GM12801 (cell line): ENCODE measurements around the gene MTHFD2.

Experiments used
- TF ChIP-seq, protein P1 (sequence below): IDR thresholded peaks from one replicate; pipeline ENCODE4 v1.5.1; 2011; ENCODE audit warnings: control low read depth; ENCODE audit not compliant: insufficient read length; ENCODE audit errors: extremely low read depth

The MTHFD2 gene

DNA sequence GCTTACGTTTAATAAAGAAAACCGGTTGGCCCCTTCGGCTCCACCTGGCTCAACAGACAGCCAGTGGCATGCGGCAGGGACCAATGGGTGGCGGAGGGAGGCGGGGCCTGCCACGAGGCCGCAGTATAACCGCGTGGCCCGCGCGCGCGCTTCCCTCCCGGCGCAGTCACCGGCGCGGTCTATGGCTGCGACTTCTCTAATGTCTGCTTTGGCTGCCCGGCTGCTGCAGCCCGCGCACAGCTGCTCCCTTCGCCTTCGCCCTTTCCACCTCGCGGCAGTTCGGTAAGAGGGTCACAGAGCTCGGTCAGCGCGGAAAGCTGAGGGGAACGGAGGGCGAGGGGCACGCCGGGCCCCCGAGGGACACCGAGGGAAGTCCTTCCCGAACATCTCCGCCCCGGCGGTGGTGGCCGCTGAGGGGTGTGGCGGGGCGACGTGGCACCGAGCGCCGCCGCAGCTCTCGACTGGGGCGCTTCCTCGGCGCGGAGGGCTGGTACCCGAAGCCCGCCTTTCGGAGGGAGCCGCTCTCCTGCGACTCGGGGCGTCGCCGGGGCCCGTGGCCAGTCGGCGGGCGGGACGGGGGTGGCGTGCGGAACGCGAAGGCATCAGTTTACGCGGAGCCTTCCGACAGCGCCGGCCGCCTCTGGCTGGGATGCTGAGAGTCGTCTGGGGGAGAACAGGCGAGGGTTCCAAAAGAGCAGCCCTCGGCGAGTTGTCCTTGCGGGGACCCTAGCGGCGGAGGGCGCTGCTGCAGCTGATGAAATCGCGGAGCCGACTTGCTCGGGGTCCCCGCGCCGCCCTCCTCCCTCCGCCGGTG, at the start of gene MTHFD2:
Gene MTHFD2 (plus strand): TSS at position 155 of the 814 bp plus-strand sequence. CDS start 27 bp downstream, at position 182.
- TF ChIP-seq, protein P1, sequence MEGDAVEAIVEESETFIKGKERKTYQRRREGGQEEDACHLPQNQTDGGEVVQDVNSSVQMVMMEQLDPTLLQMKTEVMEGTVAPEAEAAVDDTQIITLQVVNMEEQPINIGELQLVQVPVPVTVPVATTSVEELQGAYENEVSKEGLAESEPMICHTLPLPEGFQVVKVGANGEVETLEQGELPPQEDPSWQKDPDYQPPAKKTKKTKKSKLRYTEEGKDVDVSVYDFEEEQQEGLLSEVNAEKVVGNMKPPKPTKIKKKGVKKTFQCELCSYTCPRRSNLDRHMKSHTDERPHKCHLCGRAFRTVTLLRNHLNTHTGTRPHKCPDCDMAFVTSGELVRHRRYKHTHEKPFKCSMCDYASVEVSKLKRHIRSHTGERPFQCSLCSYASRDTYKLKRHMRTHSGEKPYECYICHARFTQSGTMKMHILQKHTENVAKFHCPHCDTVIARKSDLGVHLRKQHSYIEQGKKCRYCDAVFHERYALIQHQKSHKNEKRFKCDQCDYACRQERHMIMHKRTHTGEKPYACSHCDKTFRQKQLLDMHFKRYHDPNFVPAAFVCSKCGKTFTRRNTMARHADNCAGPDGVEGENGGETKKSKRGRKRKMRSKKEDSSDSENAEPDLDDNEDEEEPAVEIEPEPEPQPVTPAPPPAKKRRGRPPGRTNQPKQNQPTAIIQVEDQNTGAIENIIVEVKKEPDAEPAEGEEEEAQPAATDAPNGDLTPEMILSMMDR: no peak

DNA sequence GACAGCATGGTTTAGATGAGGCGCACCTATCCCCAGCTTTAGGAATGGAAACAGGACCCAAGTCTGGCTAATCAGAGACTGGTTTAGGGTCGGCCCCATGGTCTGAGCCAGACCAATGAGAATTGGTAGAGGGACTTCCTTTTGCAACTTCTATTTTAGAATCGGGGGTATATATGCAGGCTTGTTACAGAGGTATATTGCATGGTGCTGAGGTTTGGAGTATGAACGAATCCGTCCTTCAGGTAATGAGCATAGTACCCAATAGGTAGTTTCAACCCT, 49.2 kb upstream of the MTHFD2 start:
- TF ChIP-seq, protein P1: no peak

DNA sequence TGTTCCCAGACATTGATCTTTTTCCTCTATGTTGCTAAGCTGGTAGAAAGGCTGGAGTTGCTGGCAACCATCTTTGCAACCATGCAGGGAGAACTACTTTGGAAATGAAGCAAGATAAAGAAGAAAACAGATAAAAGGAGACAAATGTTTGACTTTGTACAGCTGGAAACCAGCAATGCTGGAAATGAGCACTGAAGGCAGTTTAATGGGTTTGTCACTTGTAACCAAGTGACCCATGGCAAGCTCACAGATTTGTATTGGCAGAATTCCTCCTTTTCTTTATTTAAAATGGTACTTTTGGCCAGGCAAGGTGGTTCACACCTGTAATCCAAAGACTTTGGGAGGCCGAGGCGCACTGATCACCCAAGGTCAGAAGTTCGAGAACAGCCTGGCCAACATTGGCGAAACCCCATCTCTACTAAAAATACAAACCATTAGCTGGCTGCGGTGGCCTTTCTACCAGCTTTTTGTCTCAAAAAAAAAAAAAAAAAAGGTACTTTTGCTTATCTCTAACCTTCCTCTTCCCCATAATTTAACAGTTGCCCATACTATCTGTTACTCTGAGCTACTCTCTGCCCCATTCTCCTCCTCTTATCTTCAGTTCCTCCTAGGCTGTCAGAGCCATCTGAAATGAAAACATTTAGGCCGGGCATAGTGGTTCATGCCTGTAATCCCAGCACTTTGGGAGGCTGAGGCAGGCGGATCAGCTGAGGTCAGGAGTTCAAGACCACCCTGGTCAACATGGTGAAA, 48.7 kb upstream of the MTHFD2 start:
- TF ChIP-seq, protein P1: no peak

DNA sequence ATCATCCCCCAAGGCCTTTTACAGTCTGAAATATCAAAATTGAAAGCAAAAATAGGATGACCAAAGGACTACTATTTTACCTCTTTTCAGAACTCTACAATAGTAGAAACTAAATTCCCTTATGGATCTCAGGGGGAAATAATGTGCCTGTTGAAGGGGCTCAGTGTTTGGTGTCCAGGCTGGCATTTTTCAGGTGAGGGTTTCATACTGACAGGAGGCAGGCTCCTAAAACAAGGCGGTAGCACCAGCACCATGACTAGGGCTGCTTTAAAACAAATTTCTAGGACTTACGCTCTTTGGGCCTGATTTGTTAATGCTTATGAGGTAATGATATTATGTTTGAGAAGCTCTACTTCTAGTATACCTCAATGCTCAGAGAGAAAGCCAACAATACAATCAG, 45.5 kb upstream of the MTHFD2 start:
- TF ChIP-seq, protein P1: no peak

DNA sequence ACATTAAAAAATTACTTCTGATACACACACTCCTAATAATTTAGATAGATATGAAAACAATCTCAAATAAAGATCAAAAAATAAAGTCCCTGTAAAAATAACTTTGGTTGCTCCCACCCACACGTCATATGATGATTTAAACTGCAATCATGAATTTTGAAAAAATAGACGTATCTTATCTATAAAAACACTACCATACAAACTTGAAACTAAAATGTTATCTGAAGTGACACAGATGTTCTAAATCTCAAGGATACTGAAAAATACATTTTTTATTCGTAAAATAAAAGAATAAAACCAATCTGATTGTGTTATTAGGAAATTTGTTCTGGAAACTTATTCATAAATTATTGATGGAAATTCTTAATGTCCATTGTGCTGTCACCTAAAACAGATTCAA, 42.6 kb upstream of the MTHFD2 start:
- TF ChIP-seq, protein P1: no peak

DNA sequence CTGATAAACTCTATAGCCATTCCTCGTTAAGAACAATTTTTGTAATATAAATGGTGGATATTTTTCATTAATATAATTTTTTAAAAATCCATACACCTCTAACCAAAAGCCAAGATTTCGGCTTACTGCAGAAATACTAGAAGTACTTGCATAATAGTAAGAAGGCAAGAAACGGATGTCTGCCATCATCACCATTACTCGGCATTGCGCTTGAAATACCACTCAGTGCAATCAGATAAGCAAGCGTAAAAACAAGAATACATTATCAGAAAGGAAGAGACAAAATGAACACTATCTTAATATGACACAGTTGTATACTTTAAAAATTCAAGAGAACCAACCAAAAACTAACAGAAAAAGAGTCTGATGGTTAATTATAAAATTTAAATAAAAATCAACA, 35.5 kb upstream of the MTHFD2 start:
- TF ChIP-seq, protein P1: no peak

DNA sequence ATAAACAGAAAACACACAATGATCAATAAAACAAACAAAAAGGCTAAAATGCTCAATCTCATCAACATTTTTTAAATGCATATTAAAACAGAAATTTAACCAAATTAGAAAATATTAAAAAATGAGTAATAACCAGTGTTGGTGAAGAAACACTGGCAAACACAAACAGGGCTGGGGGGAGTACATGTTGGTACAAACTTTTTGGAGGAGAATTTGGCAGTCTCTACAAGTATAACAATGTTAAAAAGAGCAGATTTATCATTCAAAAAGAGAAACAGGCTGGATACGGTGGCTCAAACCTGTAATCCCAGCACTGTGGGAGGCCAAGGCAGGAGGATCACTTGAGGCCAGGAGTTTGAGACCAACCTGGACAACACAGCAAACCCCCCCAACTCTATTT, 33.7 kb upstream of the MTHFD2 start:
- TF ChIP-seq, protein P1: no peak
